Measurements from ENCODE around the gene KIRREL2. TPM values are rescaled to one million over a fixed set of nuclear protein-coding genes. Genes with fewer than 3 reads are reported as not detected.

Gene KIRREL2
- total and polyA plus RNA-seq, 4 donors, result not detected

GRCh38 chr19:35883882-35884281, 27.2 kb downstream of the KIRREL2 start:
- TF ChIP-seq NR2F2 (IDR thresholded peaks at IDR 0.05) (no peak), YY1 (IDR thresholded peaks at IDR 0.05) (no peak), HNF4A (conservative IDR thresholded peaks at IDR 0.05) (no peak), JUND (IDR thresholded peaks at IDR 0.05) (no peak), GABPA (IDR thresholded peaks at IDR 0.05 in 1 of 2, conservative IDR thresholded peaks at IDR 0.05 in 1 of 2) (no peak), MAX (IDR thresholded peaks at IDR 0.05) (no peak), EGR1 (IDR thresholded peaks at IDR 0.05; ENCODE audit: low read depth in 2 of 2) (no peak), RAD21 (IDR thresholded peaks at IDR 0.05) (no peak), RXRA (IDR thresholded peaks at IDR 0.05) (no peak), FOXA1 (IDR thresholded peaks at IDR 0.05) (no peak), SP1 (IDR thresholded peaks at IDR 0.05) (no peak)
- TF ChIP-seq, protein P1, sequence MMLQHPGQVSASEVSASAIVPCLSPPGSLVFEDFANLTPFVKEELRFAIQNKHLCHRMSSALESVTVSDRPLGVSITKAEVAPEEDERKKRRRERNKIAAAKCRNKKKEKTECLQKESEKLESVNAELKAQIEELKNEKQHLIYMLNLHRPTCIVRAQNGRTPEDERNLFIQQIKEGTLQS (IDR thresholded peaks at IDR 0.05), result no peak
- TF ChIP-seq, protein P2, sequence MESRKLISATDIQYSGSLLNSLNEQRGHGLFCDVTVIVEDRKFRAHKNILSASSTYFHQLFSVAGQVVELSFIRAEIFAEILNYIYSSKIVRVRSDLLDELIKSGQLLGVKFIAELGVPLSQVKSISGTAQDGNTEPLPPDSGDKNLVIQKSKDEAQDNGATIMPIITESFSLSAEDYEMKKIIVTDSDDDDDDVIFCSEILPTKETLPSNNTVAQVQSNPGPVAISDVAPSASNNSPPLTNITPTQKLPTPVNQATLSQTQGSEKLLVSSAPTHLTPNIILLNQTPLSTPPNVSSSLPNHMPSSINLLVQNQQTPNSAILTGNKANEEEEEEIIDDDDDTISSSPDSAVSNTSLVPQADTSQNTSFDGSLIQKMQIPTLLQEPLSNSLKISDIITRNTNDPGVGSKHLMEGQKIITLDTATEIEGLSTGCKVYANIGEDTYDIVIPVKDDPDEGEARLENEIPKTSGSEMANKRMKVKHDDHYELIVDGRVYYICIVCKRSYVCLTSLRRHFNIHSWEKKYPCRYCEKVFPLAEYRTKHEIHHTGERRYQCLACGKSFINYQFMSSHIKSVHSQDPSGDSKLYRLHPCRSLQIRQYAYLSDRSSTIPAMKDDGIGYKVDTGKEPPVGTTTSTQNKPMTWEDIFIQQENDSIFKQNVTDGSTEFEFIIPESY (IDR thresholded peaks at IDR 0.05), result no peak
- TF ChIP-seq, protein P3, sequence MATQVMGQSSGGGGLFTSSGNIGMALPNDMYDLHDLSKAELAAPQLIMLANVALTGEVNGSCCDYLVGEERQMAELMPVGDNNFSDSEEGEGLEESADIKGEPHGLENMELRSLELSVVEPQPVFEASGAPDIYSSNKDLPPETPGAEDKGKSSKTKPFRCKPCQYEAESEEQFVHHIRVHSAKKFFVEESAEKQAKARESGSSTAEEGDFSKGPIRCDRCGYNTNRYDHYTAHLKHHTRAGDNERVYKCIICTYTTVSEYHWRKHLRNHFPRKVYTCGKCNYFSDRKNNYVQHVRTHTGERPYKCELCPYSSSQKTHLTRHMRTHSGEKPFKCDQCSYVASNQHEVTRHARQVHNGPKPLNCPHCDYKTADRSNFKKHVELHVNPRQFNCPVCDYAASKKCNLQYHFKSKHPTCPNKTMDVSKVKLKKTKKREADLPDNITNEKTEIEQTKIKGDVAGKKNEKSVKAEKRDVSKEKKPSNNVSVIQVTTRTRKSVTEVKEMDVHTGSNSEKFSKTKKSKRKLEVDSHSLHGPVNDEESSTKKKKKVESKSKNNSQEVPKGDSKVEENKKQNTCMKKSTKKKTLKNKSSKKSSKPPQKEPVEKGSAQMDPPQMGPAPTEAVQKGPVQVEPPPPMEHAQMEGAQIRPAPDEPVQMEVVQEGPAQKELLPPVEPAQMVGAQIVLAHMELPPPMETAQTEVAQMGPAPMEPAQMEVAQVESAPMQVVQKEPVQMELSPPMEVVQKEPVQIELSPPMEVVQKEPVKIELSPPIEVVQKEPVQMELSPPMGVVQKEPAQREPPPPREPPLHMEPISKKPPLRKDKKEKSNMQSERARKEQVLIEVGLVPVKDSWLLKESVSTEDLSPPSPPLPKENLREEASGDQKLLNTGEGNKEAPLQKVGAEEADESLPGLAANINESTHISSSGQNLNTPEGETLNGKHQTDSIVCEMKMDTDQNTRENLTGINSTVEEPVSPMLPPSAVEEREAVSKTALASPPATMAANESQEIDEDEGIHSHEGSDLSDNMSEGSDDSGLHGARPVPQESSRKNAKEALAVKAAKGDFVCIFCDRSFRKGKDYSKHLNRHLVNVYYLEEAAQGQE (IDR thresholded peaks at IDR 0.05), result no peak
- Histone ChIP-seq H3K36me3 (ENCODE audit: control insufficient read depth in 4 of 4, insufficient read depth in 3 of 4, low read depth in 1 of 4, low read length in 3 of 4) (peaks cover 0 to 10% (median 4%) of the 10 kb centered on the region in 4 donors), H3K4me3 (ENCODE audit: low read depth in 1 of 3, low read length in 3 of 3) (no peak overlapping the region), H3K4me1 (ENCODE audit: control insufficient read depth in 4 of 4, insufficient read depth in 4 of 4, low read length in 3 of 4) (peaks cover 0 to 2% (median 0%) of the 10 kb centered on the region in 4 donors), H3K27me3 (ENCODE audit: control insufficient read depth in 4 of 4, insufficient read depth in 4 of 4, low read length in 3 of 4) (no peaks in the 10 kb centered on the region), H3K9me3 (ENCODE audit: control insufficient read depth in 4 of 4, low read length in 3 of 4) (no peaks in the 10 kb centered on the region), H3K9ac (ENCODE audit: low read depth in 1 of 2, low read length in 2 of 2) (no peak overlapping the region), H3K27ac (ENCODE audit: low read depth in 1 of 2, low read length in 2 of 2) (no peak overlapping the region)
- DNase-seq (ENCODE audit: low spot score), result no peak
- WGBS, result 50% methylated on average over 2 of the region's 2 CpGs

DNA sequence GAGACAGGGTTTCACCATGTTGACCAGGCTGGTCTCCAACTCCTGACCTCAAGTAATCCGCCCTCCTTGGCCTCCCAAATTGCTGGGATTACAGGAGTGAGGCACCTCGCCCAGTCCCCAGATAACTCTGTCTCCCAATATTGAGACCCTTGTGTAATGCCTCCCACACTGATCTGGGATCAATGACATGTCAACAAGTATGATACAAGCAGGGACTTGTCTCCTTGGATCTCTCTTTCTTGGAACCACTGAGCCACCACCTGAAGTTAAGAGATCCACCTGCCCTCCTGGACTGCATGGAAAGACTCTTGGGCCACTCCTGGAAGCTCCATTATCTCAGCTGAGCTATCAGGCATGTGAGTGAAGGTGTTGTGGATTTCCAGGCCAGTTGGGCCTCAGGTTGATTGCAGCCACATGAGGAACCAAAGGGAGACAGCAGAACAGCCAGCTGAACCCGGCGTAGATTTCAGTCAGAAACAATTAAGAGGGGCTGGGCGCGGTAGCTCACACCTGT, 28.6 kb downstream of the KIRREL2 start:
- H3K9me3 ChIP-seq (ENCODE audit: control insufficient read depth in 4 of 4, low read length in 3 of 4), result no peaks in the 10 kb centered on the region
- H3K27me3 ChIP-seq (ENCODE audit: control insufficient read depth in 4 of 4, insufficient read depth in 4 of 4, low read length in 3 of 4), result no peaks in the 10 kb centered on the region
- DNase-seq (ENCODE audit: low spot score), result no peak
- no peak overlapping the region for H3K4me3 ChIP-seq (ENCODE audit: low read depth in 1 of 3, low read length in 3 of 3)
- TF ChIP-seq, protein P3 (IDR thresholded peaks at IDR 0.05), result no peak
- no peak for TF ChIP-seq JUND (IDR thresholded peaks at IDR 0.05)
- TF ChIP-seq EGR1 (IDR thresholded peaks at IDR 0.05; ENCODE audit: low read depth in 2 of 2), result no peak
- no peak for TF ChIP-seq NR2F2 (IDR thresholded peaks at IDR 0.05)
- TF ChIP-seq HNF4A (conservative IDR thresholded peaks at IDR 0.05), result no peak
- TF ChIP-seq, protein P2 (IDR thresholded peaks at IDR 0.05), result no peak
- no peak for TF ChIP-seq HNF4G (IDR thresholded peaks at IDR 0.05)
- no peak for TF ChIP-seq FOXA2 (IDR thresholded peaks at IDR 0.05)
- TF ChIP-seq GABPA (IDR thresholded peaks at IDR 0.05 in 1 of 2, conservative IDR thresholded peaks at IDR 0.05 in 1 of 2), result no peak
- TF ChIP-seq FOXA1 (IDR thresholded peaks at IDR 0.05), result no peak
- no peak overlapping the region for H3K9ac ChIP-seq (ENCODE audit: low read depth in 1 of 2, low read length in 2 of 2)
- no peaks in the 10 kb centered on the region for H3K4me1 ChIP-seq (ENCODE audit: control insufficient read depth in 4 of 4, insufficient read depth in 4 of 4, low read length in 3 of 4)
- WGBS, result 91% methylated on average over 6 of the region's 6 CpGs
- H3K27ac ChIP-seq (ENCODE audit: low read depth in 1 of 2, low read length in 2 of 2), result no peak overlapping the region
- H3K36me3 ChIP-seq (ENCODE audit: control insufficient read depth in 4 of 4, insufficient read depth in 3 of 4, low read depth in 1 of 4, low read length in 3 of 4), result peaks cover 7 to 19% (median 8%) of the 10 kb centered on the region in 4 donors

Data from liver (tissue), 9 donors.